Retinal pigment epithelial cell (primary cell): Measurements from ENCODE around the gene HAPSTR1.

Experiments
- DNase-seq: peaks from one replicate; pipeline ENCODE4 v3.0.0-alpha.2; 2010; ENCODE audit warnings: low read depth
- H3K4me3 ChIP-seq: 2 replicates; pipeline ENCODE4 v1.5.1; 2011; ENCODE audit warnings: mild to moderate bottlenecking, low read length, control low read depth, moderate library complexity
- CTCF ChIP-seq: conservative IDR thresholded peaks from 2 replicates; pipeline ENCODE4 v1.5.1; 2011; ENCODE audit warnings: low read depth, low read length, control low read depth, inconsistent platforms

Gene HAPSTR1

GRCh38 chr16:9091867-9092281 lies 430 bp downstream of the HAPSTR1 start:
- no peak for DNase-seq

GRCh38 chr16:9092282-9092977 lies 986 bp downstream of the HAPSTR1 start:
- TF ChIP-seq CTCF, result no peak
- peak overlapping the region; percentile 93 for H3K4me3 ChIP-seq
- no peak for DNase-seq

More at GRCh38 chr16:9091867-9092281, 430 bp downstream of the HAPSTR1 start:
- H3K4me3 ChIP-seq, result peak overlapping the region; percentile 93
- no peak for TF ChIP-seq CTCF

GRCh38 chr16:9092978-9093344 lies 1.5 kb downstream of the HAPSTR1 start:
- peak overlapping the region; percentile 93 for H3K4me3 ChIP-seq
- no peak for TF ChIP-seq CTCF
- no peak for DNase-seq

GRCh38 chr16:9094011-9094846 lies 2.8 kb downstream of the HAPSTR1 start:
- TF ChIP-seq CTCF, result no peak
- H3K4me3 ChIP-seq, result peak overlapping the region; percentile 93
- no peak for DNase-seq

GRCh38 chr16:9095171-9095570 lies 3.7 kb downstream of the HAPSTR1 start:
- TF ChIP-seq CTCF, result no peak
- peak overlapping the region; percentile 93 for H3K4me3 ChIP-seq
- DNase-seq, result no peak

GRCh38 chr16:9095656-9096397 lies 4.4 kb downstream of the HAPSTR1 start:
- no peak for DNase-seq
- no peak for TF ChIP-seq CTCF
- peak overlapping the region; percentile 3 for H3K4me3 ChIP-seq
